ENCODE results near the gene USP12. TPM values are rescaled to one million over a fixed set of nuclear protein-coding genes. Genes with fewer than 3 reads are reported as not detected.

USP12 gene
- polyA plus RNA-seq, 1 experiment: 4.4 TPM

GRCh38 chr13:27183561-27184147 is 12.0 kb upstream of the USP12 start:
- H3K4me3 ChIP-seq (ENCODE audit: low read depth, low read length): no peak overlapping the region
- TF ChIP-seq CTCF (IDR thresholded peaks at IDR 0.05; ENCODE audit: insufficient read depth, low read depth, low read length): no peak
- ChIA-PET CTCF (interaction anchor here (1.6 kb wide), 1 partner anchor 13 kb away, joined by 5 read pairs; no protein-coding TSS in a partner anchor), POLR2A (no interaction called here)
- H3K36me3 ChIP-seq (ENCODE audit: control insufficient read depth, insufficient read depth, low read length): no peaks in the 10 kb centered on the region
- DNase-seq (ENCODE audit: low read depth): no peak
- no peaks in the 10 kb centered on the region for H3K27me3 ChIP-seq (ENCODE audit: control insufficient read depth, insufficient read depth, low read length)

GRCh38 chr13:27182844-27183497 is 11.4 kb upstream of the USP12 start:
- ChIA-PET POLR2A (no interaction called here), CTCF (no interaction called here)
- Histone ChIP-seq H3K27me3 (ENCODE audit: control insufficient read depth, insufficient read depth, low read length) (no peaks in the 10 kb centered on the region), H3K4me3 (ENCODE audit: low read depth, low read length) (no peak overlapping the region), H3K36me3 (ENCODE audit: control insufficient read depth, insufficient read depth, low read length) (no peaks in the 10 kb centered on the region)
- no peak for TF ChIP-seq CTCF (IDR thresholded peaks at IDR 0.05; ENCODE audit: insufficient read depth, low read depth, low read length)
- DNase-seq (ENCODE audit: low read depth): peak; percentile 69

GRCh38 chr13:27182054-27182453 is 10.4 kb upstream of the USP12 start:
- ChIA-PET CTCF (no interaction called here), POLR2A (no interaction called here)

GRCh38 chr13:27177852-27178251 is 6.2 kb upstream of the USP12 start:
- CTCF ChIA-PET: no interaction called here
- POLR2A ChIA-PET: no interaction called here
- H3K36me3 ChIP-seq (ENCODE audit: control insufficient read depth, insufficient read depth, low read length): no peaks in the 10 kb centered on the region
- no peak for DNase-seq (ENCODE audit: low read depth)
- no peak for TF ChIP-seq CTCF (IDR thresholded peaks at IDR 0.05; ENCODE audit: insufficient read depth, low read depth, low read length)
- H3K4me3 ChIP-seq (ENCODE audit: low read depth, low read length): no peak overlapping the region
- no peaks in the 10 kb centered on the region for H3K27me3 ChIP-seq (ENCODE audit: control insufficient read depth, insufficient read depth, low read length)

More at GRCh38 chr13:27182054-27182453, 10.4 kb upstream of the USP12 start:
- no peak overlapping the region for H3K4me3 ChIP-seq (ENCODE audit: low read depth, low read length)
- H3K36me3 ChIP-seq (ENCODE audit: control insufficient read depth, insufficient read depth, low read length): no peaks in the 10 kb centered on the region
- no peak for TF ChIP-seq CTCF (IDR thresholded peaks at IDR 0.05; ENCODE audit: insufficient read depth, low read depth, low read length)
- no peaks in the 10 kb centered on the region for H3K27me3 ChIP-seq (ENCODE audit: control insufficient read depth, insufficient read depth, low read length)
- DNase-seq (ENCODE audit: low read depth): no peak

GRCh38 chr13:27176470-27177410 is 5.1 kb upstream of the USP12 start:
- POLR2A ChIA-PET: no interaction called here
- no peak for TF ChIP-seq CTCF (IDR thresholded peaks at IDR 0.05; ENCODE audit: insufficient read depth, low read depth, low read length)
- H3K36me3 ChIP-seq (ENCODE audit: control insufficient read depth, insufficient read depth, low read length): no peaks in the 10 kb centered on the region
- CTCF ChIA-PET: interaction anchor here (0.7 kb wide), 1 partner anchor 94 kb away, joined by 3 read pairs; no protein-coding TSS in a partner anchor
- H3K4me3 ChIP-seq (ENCODE audit: low read depth, low read length): no peak overlapping the region
- H3K27me3 ChIP-seq (ENCODE audit: control insufficient read depth, insufficient read depth, low read length): no peaks in the 10 kb centered on the region
- no peak for DNase-seq (ENCODE audit: low read depth)
